Myocyte (in vitro differentiated cells): ENCODE measurements around the gene AKR1B1. TPM values are rescaled to one million over a fixed set of nuclear protein-coding genes. Genes with fewer than 3 reads are reported as not detected.

Source experiments
- DNase-seq: peaks from one replicate; pipeline ENCODE4 v3.0.0-alpha.2; 2012; ENCODE audit warnings: low read depth
- total RNA-seq: library from RNA; depleted of rRNA; stranded (reverse); fragments of >200 nt; gene quantifications from 2 replicates; pipeline ENCODE4 v1.2.3, GENCODE V29; 2014

The AKR1B1 gene
- total RNA-seq, 1 donor from 2014 or later: 151 TPM

DNA sequence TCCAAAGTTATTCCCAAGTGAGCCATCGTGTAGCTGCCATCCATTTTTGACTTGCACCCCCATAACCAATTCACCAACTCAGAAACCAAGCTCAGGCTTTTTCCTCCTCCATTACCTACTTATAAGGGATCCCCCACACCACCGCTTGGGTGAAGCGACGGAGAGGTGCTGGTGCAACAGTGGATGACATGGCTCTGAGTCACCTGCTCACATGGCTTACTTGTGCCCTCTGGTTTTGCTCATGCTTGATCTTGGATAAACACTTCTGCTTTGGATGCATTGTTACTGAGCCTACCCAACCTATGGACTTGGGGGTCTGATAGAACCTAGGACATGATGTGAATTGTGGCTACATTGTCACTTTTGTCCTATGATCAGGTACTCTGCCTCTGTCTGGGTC is 12.0 kb upstream of the AKR1B1 start:
- DNase-seq: no peak

DNA sequence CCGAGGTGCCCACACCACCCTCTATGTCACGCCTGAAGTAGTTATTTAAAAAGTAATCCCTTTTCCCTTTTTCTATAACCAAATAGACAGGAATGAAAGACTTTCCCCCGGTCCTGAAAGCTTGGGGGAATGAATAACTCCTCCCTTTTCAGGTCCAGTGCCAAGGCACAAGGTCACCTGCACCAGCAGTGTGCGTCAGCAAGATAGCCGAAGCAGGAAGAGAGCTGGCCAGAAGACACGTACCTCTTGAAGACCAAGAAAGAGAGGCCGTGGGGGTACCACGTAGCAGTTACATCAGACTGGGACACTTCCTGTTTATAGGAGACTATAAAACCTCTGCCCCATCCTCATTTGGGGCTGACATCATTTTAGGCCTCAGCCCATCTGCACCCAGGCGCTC is 10.7 kb upstream of the AKR1B1 start:
- DNase-seq: no peak

DNA sequence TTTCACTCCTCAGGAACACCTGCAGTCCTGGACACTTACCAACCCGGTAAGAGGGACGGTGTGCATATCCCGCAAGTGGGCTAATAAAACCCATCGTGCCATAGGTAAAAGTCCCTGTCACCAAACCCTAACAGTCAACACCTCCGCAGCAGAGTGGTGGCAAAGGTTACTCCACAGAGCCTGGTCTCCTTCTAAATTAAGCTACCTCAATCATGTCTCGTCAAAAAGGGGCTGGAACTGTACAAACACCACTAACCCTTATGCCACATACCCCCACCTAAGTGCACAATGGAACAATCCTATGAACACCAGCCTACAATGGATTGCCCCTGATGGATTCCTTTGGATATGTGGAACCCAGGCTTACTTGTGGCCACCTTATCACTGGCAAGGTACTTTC is 9.6 kb upstream of the AKR1B1 start:
- DNase-seq: no peak

DNA sequence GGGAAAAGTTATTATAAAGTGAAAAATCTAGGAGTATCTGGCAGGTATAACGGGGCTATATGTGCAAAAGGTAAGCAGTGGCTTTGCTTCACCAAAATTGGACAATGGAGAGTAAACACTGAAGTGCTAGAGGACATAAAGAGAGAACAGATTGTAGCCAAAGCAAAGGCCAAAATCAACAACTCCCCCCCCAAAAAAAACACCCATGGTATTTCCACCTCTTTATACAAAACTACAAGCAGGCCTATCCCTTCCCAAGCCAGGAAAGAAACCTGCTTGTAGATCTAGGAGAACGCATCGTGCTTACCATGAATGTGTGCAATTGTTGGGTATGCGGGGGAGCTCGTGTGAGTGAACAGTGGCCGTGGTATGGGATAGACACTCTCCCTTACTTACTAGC is 9.2 kb upstream of the AKR1B1 start:
- DNase-seq: no peak

DNA sequence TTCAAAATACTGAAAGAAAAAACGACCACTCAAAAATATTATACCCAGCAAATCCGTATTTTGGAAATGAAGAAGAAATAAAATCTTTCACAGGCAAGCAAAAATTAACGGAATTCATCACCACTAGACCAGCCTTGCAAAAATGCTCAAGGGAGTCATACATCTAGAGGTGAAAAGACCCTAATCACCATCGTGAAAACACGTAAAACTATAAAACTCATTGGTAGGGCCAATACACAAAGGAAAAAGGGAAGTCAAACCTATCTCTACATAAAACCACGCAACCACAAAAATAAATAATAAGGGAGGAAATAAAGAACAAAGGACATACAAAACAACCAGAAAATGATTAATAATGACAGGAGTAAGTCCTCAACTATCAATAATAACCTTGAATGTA is 6.6 kb upstream of the AKR1B1 start:
- DNase-seq: no peak

DNA sequence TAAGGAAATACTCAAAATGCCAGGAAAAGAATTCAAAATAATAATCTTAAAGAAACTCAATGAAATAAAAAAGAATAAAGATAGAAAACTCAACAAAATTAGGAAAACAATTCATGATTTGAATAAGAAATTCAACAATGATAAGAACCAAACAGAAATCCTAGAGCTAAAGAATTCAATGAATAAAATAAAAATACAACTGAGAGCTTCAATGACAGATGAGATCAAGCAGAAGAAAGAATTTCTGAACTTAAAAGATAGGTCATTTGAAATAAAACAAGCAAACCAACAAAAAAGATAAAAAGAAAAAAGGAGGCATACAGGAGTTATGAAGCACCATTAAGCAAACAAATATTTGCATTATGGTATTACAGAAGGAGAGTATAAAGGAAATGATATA is 5.6 kb upstream of the AKR1B1 start:
- no peak for DNase-seq

DNA sequence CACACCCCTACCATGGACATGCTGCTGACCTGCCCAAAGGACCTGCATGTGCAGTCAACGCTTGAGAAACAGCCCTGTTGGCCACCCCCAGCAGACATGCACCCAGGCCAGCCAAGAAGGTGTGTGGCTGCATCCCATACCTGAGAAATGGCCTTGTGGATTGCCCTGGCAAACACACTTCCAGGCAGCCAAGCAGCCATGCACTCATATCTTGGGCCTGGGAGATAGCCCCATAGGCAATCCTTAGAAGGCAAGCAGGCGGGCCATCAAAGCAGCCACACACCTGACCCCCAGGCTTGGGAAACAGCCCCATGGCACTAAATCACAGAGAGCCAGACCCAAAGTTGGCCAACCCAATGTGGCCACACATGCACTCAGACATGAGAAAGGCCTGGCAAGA is 4.9 kb upstream of the AKR1B1 start:
- DNase-seq: no peak

DNA sequence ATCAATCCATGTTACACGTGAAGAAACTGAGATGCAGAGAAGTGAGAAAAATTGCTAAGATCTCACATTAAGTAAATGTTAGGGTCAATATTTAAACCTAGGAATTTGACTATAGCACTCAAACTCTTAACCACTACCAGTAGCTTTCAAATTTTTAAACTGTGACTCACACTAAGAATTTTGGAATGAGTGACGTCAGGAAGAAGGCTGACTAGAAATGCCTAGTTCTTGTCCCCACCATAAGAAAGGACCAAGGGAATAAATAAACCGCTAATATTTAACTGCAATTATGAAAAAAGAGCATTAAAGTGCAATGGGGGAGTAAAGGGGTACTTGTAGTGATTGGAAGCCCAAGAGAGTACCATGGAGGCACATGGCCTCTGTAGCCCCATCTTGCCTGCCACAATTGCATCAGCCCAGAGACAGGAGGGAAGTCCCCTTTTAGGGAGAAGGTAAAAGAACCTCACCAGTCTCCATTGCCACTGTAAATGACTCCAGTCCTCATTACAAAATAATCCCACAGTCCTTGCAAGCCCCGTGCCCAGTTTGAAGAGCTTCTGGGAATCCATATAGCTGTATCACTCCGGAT is 3.5 kb upstream of the AKR1B1 start:
- peak; percentile 71 for DNase-seq

DNA sequence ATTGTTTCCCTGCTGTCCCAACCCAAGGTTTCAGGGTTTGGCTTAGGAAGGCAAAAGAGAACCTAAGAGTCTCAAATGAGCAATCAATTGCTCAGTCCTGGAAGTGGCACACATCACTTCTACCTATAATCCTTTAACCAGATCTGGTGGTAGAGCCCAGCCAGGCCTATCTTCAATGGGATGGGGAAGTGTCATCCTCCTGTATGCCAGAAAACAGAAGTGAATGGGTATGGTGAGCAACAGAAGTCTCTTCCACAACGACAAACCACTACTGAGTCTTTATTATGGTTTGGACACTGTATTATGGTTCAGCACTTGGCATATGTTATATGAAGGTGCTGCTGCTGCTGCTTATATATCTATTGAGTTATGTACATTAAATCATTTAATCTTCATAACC is 3.0 kb upstream of the AKR1B1 start:
- no peak for DNase-seq

DNA sequence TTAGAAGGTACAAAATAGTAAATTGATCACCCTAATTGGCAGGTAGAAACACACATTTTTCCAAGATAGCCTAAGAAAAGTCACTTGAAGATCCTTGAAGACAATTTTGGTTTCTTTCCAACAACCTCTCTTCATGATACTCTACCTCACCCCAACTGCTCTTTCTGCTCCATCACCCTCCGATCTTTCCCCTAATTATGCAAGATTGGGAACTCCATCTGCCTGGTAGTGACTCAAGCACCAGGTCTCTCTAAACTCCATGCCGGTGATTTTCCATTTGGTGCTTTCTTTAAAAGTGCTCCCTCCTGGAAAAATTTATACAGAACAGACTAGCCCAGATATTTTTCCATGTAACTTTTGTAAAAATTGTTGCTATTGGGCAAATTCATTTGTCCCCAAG is 1.1 kb upstream of the AKR1B1 start:
- no peak for DNase-seq

DNA sequence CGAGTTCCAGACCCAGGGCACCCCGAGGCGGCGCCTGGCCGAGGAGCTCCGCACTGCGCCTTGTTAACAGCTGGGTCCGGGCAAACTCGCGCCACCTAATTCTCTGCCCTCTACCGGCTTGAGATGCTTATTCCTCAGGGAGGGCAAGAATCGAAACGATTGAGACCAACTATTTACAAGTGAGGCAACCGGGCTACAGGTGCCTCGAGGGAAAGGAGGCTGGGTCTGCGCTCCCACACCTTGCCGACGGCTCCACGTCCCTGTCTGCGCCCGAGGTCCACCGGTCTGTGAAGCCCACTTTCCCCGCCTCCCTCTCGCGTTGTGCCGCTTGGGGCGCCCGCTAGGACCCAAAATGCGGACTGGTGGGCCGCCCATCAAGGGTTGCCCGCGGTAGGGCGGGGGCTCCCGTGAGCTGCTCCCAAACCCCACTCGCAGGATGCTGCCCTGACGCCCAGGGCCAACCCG is 527 bp downstream of the AKR1B1 start:
- peak; percentile 84 for DNase-seq

DNA sequence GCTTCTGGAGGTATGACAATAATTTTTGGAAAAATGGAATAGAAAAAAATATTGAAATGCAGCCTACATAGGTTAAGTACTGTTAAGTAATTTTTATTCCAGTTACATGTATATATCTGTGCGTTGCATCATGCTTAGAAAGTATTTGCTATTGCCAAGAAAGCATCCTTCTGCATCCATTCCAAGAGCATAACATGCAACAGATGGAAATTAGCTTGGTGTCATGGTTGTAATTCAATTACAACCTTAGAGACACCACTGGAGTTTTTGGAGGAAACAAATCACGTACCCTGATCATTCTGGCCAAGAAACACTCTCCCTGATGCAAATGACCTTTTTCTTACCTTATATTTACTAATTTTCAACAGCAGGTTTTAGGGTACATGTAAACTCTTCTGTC is 1.7 kb downstream of the AKR1B1 start:
- no peak for DNase-seq

DNA sequence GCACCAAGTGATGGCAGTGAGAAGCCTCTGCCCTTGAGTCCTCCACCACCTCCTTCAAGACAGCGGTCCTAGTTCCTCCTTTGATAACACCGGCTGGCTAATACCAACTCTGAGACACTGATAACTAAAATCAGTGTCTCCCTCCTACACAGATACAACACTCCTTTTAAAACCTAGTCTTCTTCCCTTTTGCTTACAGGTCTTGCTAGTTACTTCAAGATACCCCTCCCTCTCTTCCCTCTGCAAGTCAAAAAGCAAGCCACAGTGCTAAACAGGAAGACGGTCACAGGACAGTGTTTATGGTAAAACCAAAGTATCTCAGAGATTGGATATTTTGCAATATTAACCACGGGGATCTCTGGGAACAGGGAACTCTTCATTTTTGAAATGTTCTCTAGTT is 4.6 kb downstream of the AKR1B1 start:
- no peak for DNase-seq

DNA sequence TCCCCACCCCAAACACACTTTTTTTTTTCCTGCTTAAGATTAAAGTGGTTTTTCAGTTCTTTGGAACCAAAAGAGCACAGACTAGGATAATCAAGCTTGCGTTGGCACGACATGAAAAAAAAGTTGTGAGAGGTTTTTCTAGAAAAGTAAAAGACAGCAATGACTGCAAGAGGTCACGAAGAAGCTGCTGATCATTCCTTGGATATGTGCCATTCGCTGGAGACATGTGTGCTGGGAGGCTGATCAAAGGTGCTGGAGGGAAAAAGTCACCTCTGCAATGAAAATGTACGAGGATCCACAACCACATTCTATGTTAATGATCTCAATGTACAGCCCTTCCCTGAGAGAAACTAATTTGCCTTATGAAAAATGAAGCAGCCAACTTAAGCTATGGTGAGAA is 5.4 kb downstream of the AKR1B1 start:
- no peak for DNase-seq

DNA sequence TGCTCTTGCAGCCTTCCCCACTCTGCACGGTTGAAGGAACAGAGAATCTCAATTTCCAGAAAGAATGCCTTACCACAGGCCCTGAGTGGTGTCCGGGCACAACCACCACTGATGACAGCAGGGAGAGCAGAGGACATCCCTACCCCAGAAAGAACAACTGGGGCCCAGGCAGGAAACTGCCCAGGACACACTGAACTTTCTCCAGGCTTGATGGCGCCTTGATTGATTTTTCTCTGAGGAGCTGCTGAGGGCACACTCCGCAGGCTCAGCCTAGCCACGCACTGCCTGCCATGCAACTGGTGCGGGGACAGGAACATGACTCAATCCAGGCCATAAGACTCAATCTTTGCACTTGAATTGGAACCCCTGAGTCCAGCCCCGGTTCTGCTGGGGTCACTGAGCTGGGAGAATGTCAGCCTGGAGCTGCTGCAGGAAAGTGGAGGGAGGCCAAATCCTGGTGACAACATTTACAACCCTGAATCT is 5.9 kb downstream of the AKR1B1 start:
- DNase-seq: peak; percentile 42

DNA sequence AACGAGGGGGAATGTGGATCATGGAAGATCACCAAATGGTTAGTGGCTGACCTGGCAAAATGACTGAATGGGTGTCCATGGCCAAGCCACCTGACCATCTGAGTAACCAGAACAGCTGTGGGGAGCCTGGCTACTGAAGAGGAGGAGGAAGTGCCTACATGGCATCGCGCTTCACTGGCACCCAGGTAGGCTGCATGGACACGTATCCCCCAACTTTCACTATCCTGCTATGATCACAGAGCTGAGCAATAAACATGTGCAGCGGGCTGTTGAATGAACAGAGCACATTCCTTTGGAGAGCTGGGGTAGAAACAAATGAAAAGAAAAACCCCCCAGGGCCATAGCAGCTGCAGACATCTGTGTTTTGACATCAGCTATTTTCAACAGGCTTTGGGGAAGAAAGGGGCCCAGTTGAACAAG is 6.5 kb downstream of the AKR1B1 start:
- DNase-seq: peak; percentile 79

DNA sequence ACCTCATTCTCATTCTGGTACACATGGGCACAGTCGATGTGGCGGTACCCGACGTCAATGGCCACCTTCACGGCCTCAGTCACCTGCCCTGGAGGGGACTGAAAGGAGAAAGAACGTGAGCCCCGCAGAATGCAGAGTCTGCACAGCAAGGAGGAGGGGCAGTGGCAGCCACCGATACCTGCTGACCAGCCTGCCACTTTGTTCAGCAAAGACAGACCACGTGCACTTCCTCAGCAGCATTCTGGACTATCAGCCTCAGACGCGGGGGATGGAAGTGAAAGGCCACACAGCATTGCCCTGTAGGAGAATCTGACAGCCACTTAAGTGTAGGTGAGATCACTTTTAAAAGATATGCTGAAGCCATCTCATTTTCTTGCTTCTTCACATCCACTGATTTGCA is 7.2 kb downstream of the AKR1B1 start:
- no peak for DNase-seq

DNA sequence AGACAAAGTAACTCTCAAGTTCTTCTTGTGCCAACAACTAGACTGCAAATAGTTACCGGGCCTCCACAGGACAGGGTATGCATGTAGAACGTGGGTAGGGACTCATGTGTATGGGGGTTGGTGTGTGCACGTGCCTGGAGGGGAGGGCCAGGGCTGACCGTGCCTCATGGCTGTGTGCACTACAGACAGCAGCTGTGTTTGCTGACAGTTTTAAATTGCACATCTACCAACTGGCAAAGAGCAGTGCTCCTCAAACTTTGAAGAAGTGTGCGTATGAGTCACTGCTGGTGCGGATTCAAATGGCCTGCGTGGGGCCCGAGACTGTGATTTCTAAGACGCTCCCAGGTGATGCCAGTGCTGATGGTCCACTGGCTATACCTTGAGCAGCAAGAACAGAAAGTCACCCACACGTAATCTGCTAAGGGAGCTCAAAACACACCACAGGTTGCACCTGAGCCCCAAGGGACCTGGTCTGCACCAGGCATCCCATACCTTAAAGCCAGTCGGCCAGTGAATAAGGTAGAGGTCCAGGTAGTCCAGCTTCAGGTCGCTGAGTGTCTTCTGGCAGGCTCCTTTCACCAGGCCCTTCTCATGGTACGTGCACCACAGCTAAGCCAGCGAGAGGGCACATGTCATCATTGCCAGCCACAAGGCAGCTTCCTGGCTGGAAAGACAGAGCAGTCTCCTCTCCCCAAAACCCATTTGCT is 8.5 kb downstream of the AKR1B1 start:
- peak; percentile 90 for DNase-seq

DNA sequence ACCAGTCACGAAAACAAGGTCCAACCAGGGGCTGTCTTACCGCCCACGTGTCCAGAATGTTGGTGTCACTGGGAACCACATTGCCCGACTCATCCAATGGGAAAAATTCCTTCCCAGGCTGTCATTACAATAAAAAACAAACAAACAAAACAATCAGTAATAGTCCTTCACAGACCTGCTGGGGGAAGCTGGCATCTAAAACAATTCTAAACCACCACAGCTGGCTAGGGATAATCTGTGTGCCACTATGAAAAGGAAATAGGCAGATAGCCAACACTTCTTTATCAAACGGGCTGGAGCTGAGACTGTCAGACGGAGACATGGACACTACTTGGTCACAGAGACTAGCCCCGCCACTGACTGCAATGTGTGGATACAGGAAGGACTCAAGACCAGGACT is 9.2 kb downstream of the AKR1B1 start:
- DNase-seq: peak; percentile 78

DNA sequence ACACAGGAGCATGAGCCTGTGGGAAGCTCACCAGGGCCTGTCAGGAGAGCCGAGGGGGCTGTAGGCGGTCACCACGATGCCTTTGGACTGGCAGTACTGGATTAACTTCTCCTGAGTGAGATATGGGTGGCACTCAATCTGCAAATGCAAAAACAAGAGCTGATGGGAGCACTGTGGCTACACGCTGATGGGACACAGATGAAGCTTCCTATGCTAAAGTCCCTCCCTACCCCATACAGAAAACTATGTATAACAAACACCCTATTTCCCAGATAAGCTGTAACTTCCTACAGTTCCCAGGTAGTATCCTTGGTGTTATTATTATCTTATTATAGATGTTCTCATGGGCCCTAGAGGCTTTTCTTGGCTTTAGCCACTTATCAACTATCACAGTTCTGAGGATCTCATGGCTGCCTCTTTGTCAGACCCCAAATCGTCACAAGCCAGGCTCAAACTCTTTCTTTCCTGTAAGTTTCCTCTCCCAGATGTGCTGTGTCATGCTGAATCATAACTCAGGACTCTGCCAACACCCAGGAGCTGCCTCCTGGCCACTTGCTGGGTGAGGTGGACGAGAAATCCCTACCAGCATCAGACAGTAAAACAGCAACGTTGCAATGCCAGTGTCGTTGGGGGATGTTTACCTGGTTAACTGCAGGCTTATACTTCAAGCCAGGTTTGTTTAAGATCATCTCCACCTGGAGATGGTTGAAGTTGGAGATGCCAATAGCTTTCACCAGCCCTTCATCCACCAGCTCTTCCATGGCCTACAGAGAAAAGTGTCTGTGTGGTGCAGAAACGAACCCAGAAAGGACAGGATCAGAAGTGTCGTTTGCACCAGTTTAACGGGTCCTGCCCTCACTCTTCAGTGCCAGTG is 10.3 kb downstream of the AKR1B1 start:
- peak; percentile 68 for DNase-seq

DNA sequence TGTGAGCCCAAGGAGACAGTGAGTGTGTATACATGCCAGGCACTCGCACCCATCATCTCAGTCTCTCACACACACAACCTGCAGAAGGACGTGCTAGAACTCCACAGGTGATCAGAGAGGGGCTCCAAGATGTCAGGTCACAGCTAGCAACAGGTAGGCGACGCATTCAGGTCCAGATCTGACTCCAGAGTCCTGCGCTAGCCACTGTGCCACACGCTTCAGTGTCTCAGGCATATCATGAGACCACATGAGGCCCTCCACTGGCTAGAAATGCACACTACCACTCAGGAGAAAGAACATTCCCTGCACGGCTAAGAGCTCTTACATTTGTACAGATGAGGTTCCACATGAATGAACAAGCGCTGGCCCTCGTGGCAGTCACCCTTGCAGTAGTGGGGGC is 11.5 kb downstream of the AKR1B1 start:
- DNase-seq: no peak

DNA sequence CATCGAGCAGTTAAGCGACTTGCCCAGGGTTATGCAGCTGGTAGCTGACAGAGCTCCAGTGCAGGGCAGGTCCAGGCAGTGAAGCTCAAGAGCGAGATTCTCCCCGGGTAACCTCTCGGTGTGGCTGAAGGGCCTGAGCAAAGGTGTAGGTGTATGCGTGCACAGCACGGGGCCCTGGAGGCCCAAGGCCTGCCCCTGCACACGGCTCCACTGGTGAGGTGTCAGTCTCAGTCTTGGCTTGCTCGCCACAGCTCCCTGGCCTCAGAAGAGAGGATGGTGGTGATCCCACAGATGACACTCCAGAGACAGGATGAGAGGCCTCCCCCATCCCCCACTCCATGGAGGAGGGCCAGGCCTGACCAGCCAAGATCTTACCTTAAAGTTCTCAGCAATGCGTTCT is 12.0 kb downstream of the AKR1B1 start:
- no peak for DNase-seq
